ENCODE results near the gene LRBA. TPM values are rescaled to one million over a fixed set of nuclear protein-coding genes. Genes with fewer than 3 reads are reported as not detected.

The LRBA gene
- total RNA-seq, 4 donors from 2014 or later, result 13.3 to 21.2 (median 20.1) TPM

DNA sequence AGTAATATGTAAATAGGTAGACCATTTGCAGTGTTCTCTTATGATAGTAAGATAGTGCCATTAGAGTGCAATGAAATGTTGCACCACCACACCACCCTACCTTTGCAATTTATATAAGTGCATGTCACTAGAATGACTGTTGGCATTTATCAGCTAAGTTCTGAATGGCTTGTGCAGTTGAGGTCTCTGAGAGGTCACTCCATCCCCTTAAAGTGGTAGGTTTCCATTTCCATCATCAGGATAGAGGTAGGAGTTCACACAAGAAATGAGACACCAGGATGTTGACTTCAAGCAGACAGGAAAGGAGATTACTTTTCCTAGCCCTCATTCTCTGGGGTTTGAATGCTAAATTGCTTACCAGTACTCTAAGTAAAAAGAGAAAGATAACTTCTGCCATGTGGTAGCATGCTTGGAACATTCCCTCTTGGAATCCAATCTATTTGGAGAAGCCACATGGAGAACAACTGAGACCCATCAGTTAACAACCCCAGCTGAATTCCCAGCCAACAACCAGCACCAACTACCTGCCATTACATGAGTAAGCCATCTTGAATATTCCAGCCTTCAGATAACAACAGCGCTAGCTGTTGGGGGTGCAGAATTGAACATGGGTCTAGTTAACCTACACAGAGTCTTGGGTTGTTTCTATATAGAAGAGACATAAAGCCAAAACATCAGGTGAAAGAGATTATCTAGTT lies 6.7 kb upstream of the LRBA start:
- Histone ChIP-seq H3K27ac (replicated peaks in 1 of 4) (no peak overlapping the region), H3K9me3 (no peaks in the 10 kb centered on the region), H3K4me1 (peaks cover 0 to 1% (median under 1%) of the 10 kb centered on the region in 4 donors), H3K27me3 (no peaks in the 10 kb centered on the region), H3K4me3 (no peak overlapping the region), H3K36me3 (no peaks in the 10 kb centered on the region)
- intact Hi-C loops (cut with DNase I), result no loop called here
- WGBS, result 90% methylated on average over 1 of the region's 1 CpG
- peak; percentile 39 for DNase-seq (ENCODE audit: extremely low spot score)
- TF ChIP-seq, protein P1, sequence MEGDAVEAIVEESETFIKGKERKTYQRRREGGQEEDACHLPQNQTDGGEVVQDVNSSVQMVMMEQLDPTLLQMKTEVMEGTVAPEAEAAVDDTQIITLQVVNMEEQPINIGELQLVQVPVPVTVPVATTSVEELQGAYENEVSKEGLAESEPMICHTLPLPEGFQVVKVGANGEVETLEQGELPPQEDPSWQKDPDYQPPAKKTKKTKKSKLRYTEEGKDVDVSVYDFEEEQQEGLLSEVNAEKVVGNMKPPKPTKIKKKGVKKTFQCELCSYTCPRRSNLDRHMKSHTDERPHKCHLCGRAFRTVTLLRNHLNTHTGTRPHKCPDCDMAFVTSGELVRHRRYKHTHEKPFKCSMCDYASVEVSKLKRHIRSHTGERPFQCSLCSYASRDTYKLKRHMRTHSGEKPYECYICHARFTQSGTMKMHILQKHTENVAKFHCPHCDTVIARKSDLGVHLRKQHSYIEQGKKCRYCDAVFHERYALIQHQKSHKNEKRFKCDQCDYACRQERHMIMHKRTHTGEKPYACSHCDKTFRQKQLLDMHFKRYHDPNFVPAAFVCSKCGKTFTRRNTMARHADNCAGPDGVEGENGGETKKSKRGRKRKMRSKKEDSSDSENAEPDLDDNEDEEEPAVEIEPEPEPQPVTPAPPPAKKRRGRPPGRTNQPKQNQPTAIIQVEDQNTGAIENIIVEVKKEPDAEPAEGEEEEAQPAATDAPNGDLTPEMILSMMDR (IDR thresholded peaks at IDR 0.05), result no peak
- no peak for TF ChIP-seq EP300 (IDR thresholded peaks at IDR 0.05)
- no peak for TF ChIP-seq POLR2A (IDR thresholded peaks at IDR 0.05; ENCODE audit: low read depth)
- TF ChIP-seq POLR2AphosphoS5 (IDR thresholded peaks at IDR 0.05), result no peak

DNA sequence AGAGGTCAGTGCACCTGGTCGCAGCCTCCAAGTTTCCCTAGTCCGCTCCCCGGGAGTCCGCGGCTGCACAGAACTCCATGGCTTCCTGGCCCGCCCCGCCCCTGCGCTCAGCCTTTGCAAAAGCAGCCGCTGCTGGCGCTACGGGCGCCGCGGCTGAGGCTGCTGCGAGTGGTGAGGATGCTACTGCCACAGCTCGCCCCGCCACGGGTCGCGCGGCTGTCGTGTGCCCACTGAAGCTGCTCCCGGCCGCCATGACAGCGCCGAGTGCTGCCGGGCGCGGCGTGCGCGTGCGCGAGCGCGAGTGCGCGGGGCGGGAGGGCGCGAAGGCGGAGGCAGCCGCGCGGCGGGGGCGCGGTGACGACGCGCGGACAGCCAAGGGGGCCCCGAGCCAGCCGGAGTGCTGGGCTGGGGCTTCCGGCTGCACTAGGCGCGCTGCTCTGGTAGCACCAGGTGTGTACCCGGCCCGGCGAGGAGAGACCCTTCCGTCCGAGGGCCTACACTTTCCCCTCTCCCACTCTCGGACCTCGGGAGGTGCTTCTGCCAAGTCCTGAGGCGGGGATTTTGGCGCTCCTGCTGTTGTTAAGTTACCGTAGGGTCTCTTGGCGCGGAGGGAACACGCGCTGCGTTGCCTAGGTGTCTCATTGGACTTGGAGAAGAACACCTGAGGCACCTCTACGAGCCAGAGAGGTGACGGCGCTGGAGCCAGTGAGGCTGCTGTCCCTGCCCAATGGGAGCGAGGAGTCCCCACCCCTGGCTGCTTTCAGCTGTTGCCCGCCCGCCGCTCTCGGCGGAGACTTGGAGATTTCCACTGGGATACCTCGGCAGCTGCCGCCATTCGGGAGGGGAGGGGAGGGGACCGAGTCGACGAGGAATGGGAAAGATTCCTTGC lies 619 bp upstream of the LRBA start:
- 0% methylated on average over 34 of the region's 87 CpGs for WGBS
- Histone ChIP-seq H3K27me3 (no peaks in the 10 kb centered on the region), H3K4me3 (peak overlapping the region; percentile 91 to 99 (median 95)), H3K27ac (replicated peaks in 1 of 4) (peak overlapping the region; percentile 88 to 91 (median 90)), H3K9me3 (no peaks in the 10 kb centered on the region), H3K36me3 (no peaks in the 10 kb centered on the region), H3K4me1 (peaks cover 9 to 32% (median 22%) of the 10 kb centered on the region in 4 donors)
- DNase-seq (ENCODE audit: extremely low spot score), result no peak
- intact Hi-C loops (cut with DNase I), result no loop called here
- TF ChIP-seq POLR2A (IDR thresholded peaks at IDR 0.05; ENCODE audit: low read depth), result peak; percentile 26
- peak; percentile 60 to 81 for TF ChIP-seq POLR2AphosphoS5 (IDR thresholded peaks at IDR 0.05)
- no peak for TF ChIP-seq EP300 (IDR thresholded peaks at IDR 0.05)
- TF ChIP-seq, protein P1 (IDR thresholded peaks at IDR 0.05), result peak in 1 of 3 experiments; percentile 19

DNA sequence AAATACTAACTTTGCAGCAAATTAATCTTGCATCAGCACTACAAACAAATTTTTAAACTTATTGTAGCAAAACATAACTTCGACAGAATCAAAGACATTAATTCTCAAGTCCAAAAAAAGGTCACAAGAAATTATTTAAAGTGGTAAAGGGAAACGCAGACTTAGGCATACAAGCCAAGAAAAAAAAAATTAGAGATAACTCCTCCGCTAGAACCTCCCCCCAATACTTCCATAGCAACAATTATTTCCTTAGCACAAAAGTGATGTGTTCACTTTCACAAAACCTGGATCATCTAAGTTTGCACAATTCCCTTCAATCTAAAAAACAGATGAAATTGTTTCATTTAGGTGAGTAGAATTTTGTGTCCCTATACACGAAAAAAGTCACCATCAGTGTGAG lies 1.1 kb downstream of the LRBA start:
- peak overlapping the region; percentile 91 to 99 (median 95) for H3K4me3 ChIP-seq
- H3K4me1 ChIP-seq, result peaks cover 9 to 32% (median 22%) of the 10 kb centered on the region in 4 donors
- no peaks in the 10 kb centered on the region for H3K9me3 ChIP-seq
- no peaks in the 10 kb centered on the region for H3K27me3 ChIP-seq
- TF ChIP-seq EP300 (IDR thresholded peaks at IDR 0.05), result no peak
- TF ChIP-seq, protein P1 (IDR thresholded peaks at IDR 0.05), result no peak
- TF ChIP-seq POLR2A (IDR thresholded peaks at IDR 0.05; ENCODE audit: low read depth), result no peak
- TF ChIP-seq POLR2AphosphoS5 (IDR thresholded peaks at IDR 0.05), result no peak
- intact Hi-C loops (cut with DNase I), result no loop called here
- H3K36me3 ChIP-seq, result peaks cover 0 to 6% (median 0%) of the 10 kb centered on the region in 4 donors
- H3K27ac ChIP-seq (replicated peaks in 1 of 4), result peak overlapping the region in 3 of 4 donors; percentile 89 to 91 (median 90)
- DNase-seq (ENCODE audit: extremely low spot score), result no peak
- WGBS, result 25% methylated on average over 4 of the region's 4 CpGs

DNA sequence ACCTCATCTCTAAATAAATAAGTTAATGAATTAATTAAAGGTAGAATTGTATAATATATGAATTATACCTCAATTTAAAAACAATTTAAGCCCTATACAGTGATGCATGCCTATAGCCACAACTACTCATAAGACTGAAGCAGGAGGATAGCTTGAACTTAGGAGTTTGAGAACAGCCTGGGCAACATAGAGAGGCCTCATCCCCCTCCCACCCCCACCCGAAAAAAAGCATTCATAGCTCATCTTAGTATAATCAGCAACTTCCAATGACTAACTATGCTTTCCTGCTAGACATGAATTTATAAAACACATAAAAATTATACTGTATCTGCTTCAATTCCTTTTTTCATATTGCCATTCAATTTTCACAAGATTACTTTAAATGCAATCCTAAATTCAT lies 1.6 kb downstream of the LRBA start:
- intact Hi-C loops (cut with DNase I), result no loop called here
- no peaks in the 10 kb centered on the region for H3K9me3 ChIP-seq
- H3K27ac ChIP-seq (replicated peaks in 1 of 4), result no peak overlapping the region
- WGBS, result 33% methylated on average over 1 of the region's 1 CpG
- H3K27me3 ChIP-seq, result no peaks in the 10 kb centered on the region
- no peak for DNase-seq (ENCODE audit: extremely low spot score)
- no peak for TF ChIP-seq POLR2AphosphoS5 (IDR thresholded peaks at IDR 0.05)
- TF ChIP-seq POLR2A (IDR thresholded peaks at IDR 0.05; ENCODE audit: low read depth), result no peak
- no peak for TF ChIP-seq EP300 (IDR thresholded peaks at IDR 0.05)
- TF ChIP-seq, protein P1 (IDR thresholded peaks at IDR 0.05), result no peak
- peaks cover 9 to 32% (median 22%) of the 10 kb centered on the region in 4 donors for H3K4me1 ChIP-seq
- peaks cover 0 to 6% (median 0%) of the 10 kb centered on the region in 4 donors for H3K36me3 ChIP-seq
- H3K4me3 ChIP-seq, result peak overlapping the region in 2 of 4 donors; percentile 14 to 99
